Endothelial cell of umbilical vein (primary cell): ENCODE data around the gene C14orf180. TPM values are rescaled to one million over a fixed set of nuclear protein-coding genes. Genes with fewer than 3 reads are reported as not detected.

Experiments used
- BruUV-seq: library from RNA; stranded (reverse); fragments of 400-500 nt; replicated peaks from 2 replicates; lab custom pipeline; 2021; lab: Mats Ljungman, UMichigan
- CTCF ChIA-PET: fragments of 300-600, 350-600 bp; sonication (Branson Sonifier 250); formaldehyde crosslinking; loops from one replicate; lab custom pipeline; 2021; ENCODE audit warnings: antibody characterized with exemption, inconsistent platforms; lab: Charles Lee
- POLR2A ChIA-PET: fragments of 300-600, 350-600 bp; sonication (Branson Sonifier 250); formaldehyde crosslinking; loops from one replicate; lab custom pipeline; 2021; ENCODE audit warnings: antibody characterized with exemption, inconsistent platforms; lab: Charles Lee
- DNase-seq: peaks from one replicate; pipeline ENCODE4 v3.0.0-alpha.2; 2011; ENCODE audit warnings: low read depth, low spot score
- FAIRE-seq: peaks from 2 replicates; lab custom pipeline; 2011; peaks lifted over from hg19 to GRCh38; lab: Jason Lieb, UNC
- H2AFZ ChIP-seq: 2 replicates; pipeline ENCODE4 v1.6.0; 2012; ENCODE audit warnings: low read depth, low read length, control low read depth, inconsistent platforms
- H3K27ac ChIP-seq: 2 replicates; pipeline ENCODE4 v1.5.1; 2011; ENCODE audit warnings: low read depth, mild to moderate bottlenecking, control low read depth, low read length, moderate library complexity; ENCODE audit not compliant: insufficient read depth
- H3K27me3 ChIP-seq, 2 experiments: 2 replicates each; pipeline versions ENCODE4 v1.6.0 to v1.6.1; 2011; ENCODE audit warnings: low read length in 2 of 2, mixed read lengths in 1 of 2; ENCODE audit not compliant: control insufficient read depth in 2 of 2, insufficient read depth in 2 of 2
- H3K36me3 ChIP-seq, 2 experiments: 2 replicates in 1 of 2; 3 replicates in 1 of 2; pipeline ENCODE4 v1.5.1; 2011; ENCODE audit warnings: low read length in 2 of 2, mild to moderate bottlenecking in 1 of 2, moderate library complexity in 1 of 2; ENCODE audit not compliant: control insufficient read depth in 2 of 2, insufficient read depth in 2 of 2; ENCODE audit errors: extremely low read depth in 1 of 2
- H3K4me1 ChIP-seq: 3 replicates; pipeline ENCODE4 v1.5.1; 2011; ENCODE audit warnings: mild to moderate bottlenecking, low read length; ENCODE audit not compliant: control insufficient read depth, insufficient read depth; ENCODE audit errors: extremely low read depth
- H3K4me2 ChIP-seq: 2 replicates; pipeline ENCODE4 v1.6.1; 2011; ENCODE audit warnings: low read length, control low read depth, mixed read lengths; ENCODE audit not compliant: insufficient read depth
- H3K4me3 ChIP-seq, 3 experiments: fragments of 200-600 bp in 1 of 3; sonication (generic), shearing (Covaris generic) in 1 of 3; replicated peaks in 1 of 3; 2 replicates each; pipeline ENCODE4 v1.5.1; 2011 to 2016; ENCODE audit warnings: control low read depth in 3 of 3, low read length in 3 of 3, mild to moderate bottlenecking in 2 of 3, inconsistent platforms in 1 of 3, low read depth in 1 of 3, moderate library complexity in 1 of 3; ENCODE audit not compliant: insufficient read depth in 1 of 3
- H3K79me2 ChIP-seq: 2 replicates; pipeline ENCODE4 v1.6.0; 2012; ENCODE audit warnings: low read length, inconsistent platforms; ENCODE audit not compliant: control insufficient read depth, insufficient read depth
- H3K9ac ChIP-seq: replicated peaks from 2 replicates; pipeline ENCODE3; 2011; ENCODE audit warnings: low read length, control low read depth; ENCODE audit not compliant: insufficient read depth; ENCODE audit errors: extremely low read depth
- H3K9me1 ChIP-seq: replicated peaks from 3 replicates; pipeline ENCODE4 v1.6.0; 2011; ENCODE audit warnings: mild to moderate bottlenecking, low read length; ENCODE audit not compliant: control insufficient read depth, insufficient read depth; ENCODE audit errors: extremely low read depth
- H3K9me3 ChIP-seq: replicated peaks from 2 replicates; pipeline ENCODE4 v1.5.1; 2012; ENCODE audit warnings: low read length, inconsistent platforms; ENCODE audit not compliant: control insufficient read depth, insufficient read depth
- H4K20me1 ChIP-seq: replicated peaks from 2 replicates; pipeline ENCODE3; 2011; ENCODE audit warnings: mild to moderate bottlenecking, low read length; ENCODE audit not compliant: control insufficient read depth, insufficient read depth; ENCODE audit errors: extremely low read depth
- CTCF ChIP-seq, 2 donors: IDR thresholded peaks; 1 replicate in 1 of 2; 2 replicates in 1 of 2; pipeline ENCODE4 v1.5.1; 2011; ENCODE audit warnings: low read length in 2 of 2, mild to moderate bottlenecking in 2 of 2, moderate library complexity in 2 of 2, control low read depth in 1 of 2, inconsistent platforms in 1 of 2, low read depth in 1 of 2; ENCODE audit not compliant: insufficient read depth in 1 of 2; ENCODE audit errors: extremely low read depth in 1 of 2
- EZH2 ChIP-seq: IDR thresholded peaks from 2 replicates; pipeline ENCODE4 v1.6.1; 2012; ENCODE audit warnings: borderline replicate concordance, low read depth, mild to moderate bottlenecking, moderate library complexity, low read length, inconsistent platforms; ENCODE audit not compliant: severe bottlenecking
- FOS ChIP-seq: IDR thresholded peaks from 2 replicates; pipeline ENCODE4 v1.6.1; 2011; ENCODE audit warnings: mild to moderate bottlenecking, low read length, moderate library complexity, borderline replicate concordance; ENCODE audit not compliant: insufficient read depth
- JUN ChIP-seq: IDR thresholded peaks from 2 replicates; pipeline ENCODE4 v1.6.1; 2011; ENCODE audit warnings: borderline replicate concordance, low read depth; ENCODE audit not compliant: insufficient read length, insufficient read depth
- MAX ChIP-seq: IDR thresholded peaks from 2 replicates; pipeline ENCODE4 v1.6.1; 2011; ENCODE audit not compliant: insufficient read depth, insufficient read length
- MYC ChIP-seq: IDR thresholded peaks from one replicate; pipeline ENCODE4 v1.6.1; 2011; ENCODE audit warnings: mild to moderate bottlenecking, low read depth, low read length
- POLR2A ChIP-seq: IDR thresholded peaks from 2 replicates; pipeline ENCODE4 v1.6.1; 2012; ENCODE audit warnings: low read depth, mild to moderate bottlenecking, control low read depth, low read length
- dilution Hi-C: fragments of 300-500 bp; cut with MboI; formaldehyde crosslinking; loops from one replicate; pipeline ENCODE4 v1.15.0; 2019; ENCODE audit warnings: low sequenced_read_pairs; ENCODE audit not compliant: extremely low pct_ligation_motif_present
- intact Hi-C: fragments of 100-400 bp; cut with micrococcal nuclease; formaldehyde crosslinking; loops from one replicate; pipeline ENCODE4 v1.10.0; 2022
- polyA plus RNA-seq, 4 experiments: library from polyadenylated mRNA; depleted of rRNA in 3 of 4; stranded (reverse) in 3 of 4; unstranded in 1 of 4; fragments of >200 nt; gene quantifications; 2 replicates each; pipeline versions ENCODE4 v1.2.1 to v1.2.3, GENCODE V29; 2011 to 2012; ENCODE audit warnings: missing spikeins in 1 of 4
- total RNA-seq: library from RNA; stranded (reverse); gene quantifications from 2 replicates; pipeline ENCODE4 v1.2.3, GENCODE V29; 2021

C14orf180 gene
- total and polyA plus RNA-seq, 2 donors (not counting 3 experiments of a cell fraction or from before 2014, with no cell fraction given), result not detected

GRCh38 chr14:104561632-104562495 is 17.7 kb upstream of the C14orf180 start:
- Histone ChIP-seq H3K4me3 (no peak overlapping the region), H3K27me3 (no peaks in the 10 kb centered on the region), H3K4me1 (no peaks in the 10 kb centered on the region), H3K79me2 (no peaks in the 10 kb centered on the region), H2AFZ (no peak overlapping the region), H4K20me1 (no peaks in the 10 kb centered on the region), H3K9me1 (no peaks in the 10 kb centered on the region), H3K36me3 (no peaks in the 10 kb centered on the region), H3K9ac (no peak overlapping the region), H3K9me3 (no peaks in the 10 kb centered on the region), H3K4me2 (no peak overlapping the region), H3K27ac (no peak overlapping the region)
- intact Hi-C loops, result no loop called here
- TF ChIP-seq JUN (no peak), FOS (no peak), CTCF (IDR thresholded peaks at IDR 0.05; ENCODE audit: extremely low read depth in 1 of 2, insufficient read depth in 1 of 2, low read depth in 1 of 2, low read length in 2 of 2) (no peak), MAX (no peak), POLR2A (no peak), EZH2 (no peak), MYC (no peak)
- ChIA-PET POLR2A (no interaction called here), CTCF (interaction anchor here (0.8 to 5.1 kb wide), 5 partner anchors 52 to 484 kb away, joined by 3 to 66 read pairs (median 5); no protein-coding TSS in a partner anchor)
- BruUV-seq, result no TSS peak
- dilution Hi-C loops, result no loop called here
- FAIRE-seq (no peak), DNase-seq (no peak)
